Suprapubic skin (tissue), 3 donors: Measurements from ENCODE around the gene U2AF2.

Experiments
- POLR2A ChIP-seq, 2 donors: fragments of 450-650 bp; IDR thresholded peaks; one replicate each; pipeline ENCODE4 v1.6.1; 2017; ENCODE audit warnings: antibody characterized with exemption in 2 of 2, mild to moderate bottlenecking in 2 of 2, moderate library complexity in 2 of 2
- TF ChIP-seq, protein P1 (sequence below), 2 donors: fragments of 200-600 bp in 1 of 2; fragments of 450-650 bp in 1 of 2; sonication (generic) in 1 of 2; IDR thresholded peaks; one replicate each; pipeline ENCODE4 v1.5.1; 2016 to 2019; ENCODE audit warnings: antibody characterized with exemption in 2 of 2, mild to moderate bottlenecking in 1 of 2, moderate library complexity in 1 of 2

- no peak for TF ChIP-seq POLR2A (IDR thresholded peaks at IDR 0.05)
- TF ChIP-seq, protein P1, sequence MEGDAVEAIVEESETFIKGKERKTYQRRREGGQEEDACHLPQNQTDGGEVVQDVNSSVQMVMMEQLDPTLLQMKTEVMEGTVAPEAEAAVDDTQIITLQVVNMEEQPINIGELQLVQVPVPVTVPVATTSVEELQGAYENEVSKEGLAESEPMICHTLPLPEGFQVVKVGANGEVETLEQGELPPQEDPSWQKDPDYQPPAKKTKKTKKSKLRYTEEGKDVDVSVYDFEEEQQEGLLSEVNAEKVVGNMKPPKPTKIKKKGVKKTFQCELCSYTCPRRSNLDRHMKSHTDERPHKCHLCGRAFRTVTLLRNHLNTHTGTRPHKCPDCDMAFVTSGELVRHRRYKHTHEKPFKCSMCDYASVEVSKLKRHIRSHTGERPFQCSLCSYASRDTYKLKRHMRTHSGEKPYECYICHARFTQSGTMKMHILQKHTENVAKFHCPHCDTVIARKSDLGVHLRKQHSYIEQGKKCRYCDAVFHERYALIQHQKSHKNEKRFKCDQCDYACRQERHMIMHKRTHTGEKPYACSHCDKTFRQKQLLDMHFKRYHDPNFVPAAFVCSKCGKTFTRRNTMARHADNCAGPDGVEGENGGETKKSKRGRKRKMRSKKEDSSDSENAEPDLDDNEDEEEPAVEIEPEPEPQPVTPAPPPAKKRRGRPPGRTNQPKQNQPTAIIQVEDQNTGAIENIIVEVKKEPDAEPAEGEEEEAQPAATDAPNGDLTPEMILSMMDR (IDR thresholded peaks at IDR 0.05), result no peak
Observed at GRCh38 chr19:55637534-55637933, 17.3 kb upstream of the U2AF2 start.
